Nephron progenitor cell (in vitro differentiated cells): ENCODE results near the gene HOXD11.

Experiments
- DNase-seq: peaks from one replicate; pipeline ENCODE4 v3.0.0; 2021
- H3K27ac Mint-ChIP-seq: 2 replicates; pipeline ENCODE4 v1.8.0; 2021; ENCODE audit warnings: mild to moderate bottlenecking, moderate library complexity, mixed read lengths
- H3K27me3 Mint-ChIP-seq: 2 replicates; pipeline ENCODE4 v1.8.0; 2021; ENCODE audit warnings: mild to moderate bottlenecking, low read depth, mixed read lengths; ENCODE audit not compliant: poor library complexity
- H3K36me3 Mint-ChIP-seq: 2 replicates; pipeline ENCODE4 v1.8.0; 2021; ENCODE audit warnings: low read depth, mixed read lengths
- H3K4me1 Mint-ChIP-seq: 2 replicates; pipeline ENCODE4 v1.8.0; 2021; ENCODE audit warnings: mixed read lengths
- H3K4me3 Mint-ChIP-seq: 2 replicates; pipeline ENCODE4 v1.8.0; 2021; ENCODE audit warnings: mild to moderate bottlenecking, moderate library complexity, mixed read lengths
- H3K9me3 Mint-ChIP-seq: 2 replicates; pipeline ENCODE4 v1.8.0; 2021; ENCODE audit warnings: mild to moderate bottlenecking, moderate library complexity, mixed read lengths
- CTCF ChIP-seq: fragments of 200-600 bp; sonication (generic); IDR thresholded peaks from 2 replicates; pipeline ENCODE4 v1.5.0; 2021; ENCODE audit warnings: antibody characterized with exemption

The HOXD11 gene

GRCh38 chr2:176156301-176156806, 49.3 kb downstream of the HOXD11 start:
- Mint-ChIP-seq H3K4me1 (peaks cover 82% of the 10 kb centered on the region), H3K27me3 (no peaks in the 10 kb centered on the region), H3K4me3 (peak overlapping the region; percentile 88), H3K36me3 (peaks cover 36% of the 10 kb centered on the region), H3K9me3 (no peaks in the 10 kb centered on the region), H3K27ac (peak overlapping the region; percentile 99)
- TF ChIP-seq CTCF = no peak
- DNase-seq = no peak

GRCh38 chr2:176156807-176157498, 49.9 kb downstream of the HOXD11 start, which contains the start of gene HOXD3:
Gene HOXD3, plus strand, starts transcription at chr2:176157307. Its CDS starts 11,808 bp downstream, at chr2:176169115.
- peaks cover 86% of the 10 kb centered on the region for H3K4me1 Mint-ChIP-seq
- H3K4me3 Mint-ChIP-seq = peak within 1 kb of the TSS; percentile 88
- H3K9me3 Mint-ChIP-seq = no peaks in the 10 kb centered on the region
- H3K27me3 Mint-ChIP-seq = no peaks in the 10 kb centered on the region
- no peak for DNase-seq
- no peak for TF ChIP-seq CTCF
- peak within 1 kb of the TSS; percentile 99 for H3K27ac Mint-ChIP-seq
- H3K36me3 Mint-ChIP-seq = peaks cover 34% of the 10 kb centered on the region

- no peaks in the 10 kb centered on the region for H3K27me3 Mint-ChIP-seq
- H3K27ac Mint-ChIP-seq = peak overlapping the region; percentile 98
- TF ChIP-seq CTCF = no peak
- no peaks in the 10 kb centered on the region for H3K9me3 Mint-ChIP-seq
- peaks cover 31% of the 10 kb centered on the region for H3K36me3 Mint-ChIP-seq
- DNase-seq = peak; percentile 80
- peak overlapping the region; percentile 86 for H3K4me3 Mint-ChIP-seq
- peaks cover 91% of the 10 kb centered on the region for H3K4me1 Mint-ChIP-seq
Observed at GRCh38 chr2:176157499-176158185, 50.6 kb downstream of the HOXD11 start.

- Mint-ChIP-seq H3K27me3 (no peaks in the 10 kb centered on the region), H3K4me3 (peak overlapping the region; percentile 86), H3K4me1 (peaks cover 91% of the 10 kb centered on the region), H3K9me3 (no peaks in the 10 kb centered on the region), H3K36me3 (peaks cover 26% of the 10 kb centered on the region), H3K27ac (peak overlapping the region; percentile 98)
- TF ChIP-seq CTCF = no peak
- no peak for DNase-seq
Observed at GRCh38 chr2:176158186-176158591, 51.1 kb downstream of the HOXD11 start.

- no peaks in the 10 kb centered on the region for H3K9me3 Mint-ChIP-seq
- peak overlapping the region; percentile 99 for H3K27ac Mint-ChIP-seq
- no peaks in the 10 kb centered on the region for H3K27me3 Mint-ChIP-seq
- peak; percentile 73 for DNase-seq
- peaks cover 91% of the 10 kb centered on the region for H3K4me1 Mint-ChIP-seq
- peaks cover 21% of the 10 kb centered on the region for H3K36me3 Mint-ChIP-seq
- TF ChIP-seq CTCF = no peak
- H3K4me3 Mint-ChIP-seq = peak overlapping the region; percentile 86
Observed at GRCh38 chr2:176158855-176159662, 52.0 kb downstream of the HOXD11 start.
